Gastroesophageal sphincter (tissue), 4 donors: ENCODE data around the gene NBDY. TPM values are rescaled to one million over a fixed set of nuclear protein-coding genes. Genes with fewer than 3 reads are reported as not detected.

Source experiments
- ATAC-seq: fragments of 150-250 bp; one replicate; pipeline ENCODE4 v1.9.1; 2016; ENCODE audit warnings: mild to moderate bottlenecking, moderate library complexity
- H3K27ac ChIP-seq, 4 donors: fragments of 200-600 bp; sonication (generic) in 3 of 4; 1 replicate in 3 of 4; 2 replicates in 1 of 4; pipeline ENCODE4 v1.5.1; 2016 to 2019
- H3K27me3 ChIP-seq: fragments of 200-600 bp; sonication (generic); one replicate; pipeline ENCODE4 v1.5.1; 2019
- H3K36me3 ChIP-seq, 2 donors: fragments of 200-600 bp; sonication (generic); one replicate each; pipeline ENCODE4 v1.5.1; 2019; ENCODE audit warnings: control low read depth in 1 of 2
- H3K4me1 ChIP-seq, 3 donors: fragments of 200-600 bp; sonication (generic); 1 replicate in 2 of 3; 2 replicates in 1 of 3; pipeline ENCODE4 v1.5.1; 2016 to 2019; ENCODE audit warnings: control low read depth in 2 of 3
- H3K4me3 ChIP-seq, 2 donors: fragments of 200-600 bp; sonication (generic); one replicate each; pipeline ENCODE4 v1.5.1; 2019; ENCODE audit warnings: mild to moderate bottlenecking in 1 of 2, moderate library complexity in 1 of 2
- H3K9me3 ChIP-seq, 3 donors: fragments of 200-600 bp; sonication (generic); one replicate each; pipeline ENCODE4 v1.5.1; 2017 to 2019; ENCODE audit warnings: control low read depth in 2 of 3
- CTCF ChIP-seq, 4 experiments: fragments of 200-600 bp in 2 of 4; fragments of 450-650 bp in 2 of 4; sonication (generic) in 1 of 4; IDR thresholded peaks; one replicate each; pipeline ENCODE4 v1.5.1; 2017 to 2019; ENCODE audit warnings: antibody characterized with exemption in 4 of 4, mild to moderate bottlenecking in 2 of 4, moderate library complexity in 2 of 4
- EP300 ChIP-seq: sonication (generic); formaldehyde crosslinking; IDR thresholded peaks from one replicate; pipeline ENCODE4 v1.6.1; 2017; ENCODE audit warnings: antibody characterized with exemption, mild to moderate bottlenecking
- POLR2A ChIP-seq, 2 donors: fragments of 450-650 bp; IDR thresholded peaks; one replicate each; pipeline ENCODE4 v1.6.1; 2017; ENCODE audit warnings: antibody characterized with exemption in 2 of 2, mild to moderate bottlenecking in 2 of 2, moderate library complexity in 1 of 2
- POLR2AphosphoS5 ChIP-seq: sonication (generic); formaldehyde crosslinking; IDR thresholded peaks from one replicate; pipeline ENCODE4 v1.6.1; 2017; ENCODE audit warnings: antibody characterized with exemption
- WGBS, 2 donors: methylation state at CpG; one replicate each; pipeline ENCODE4 v1.1.5; 2018; ENCODE audit warnings: low coverage in 1 of 2; 5-methylcytosine and 5-hydroxymethylcytosine counted together
- total RNA-seq, 4 donors: library from RNA; depleted of rRNA; stranded (reverse); fragments of >200 nt; gene quantifications; one replicate each; pipeline ENCODE4 v1.1.0, GENCODE V29; 2016

Gene NBDY
- total RNA-seq, 4 donors from 2014 or later, result 6.6 to 16.0 (median 12.0) TPM

- Histone ChIP-seq H3K27me3 (no peaks in the 10 kb centered on the region), H3K4me3 (no peak overlapping the region), H3K27ac (no peak overlapping the region), H3K9me3 (no peaks in the 10 kb centered on the region), H3K4me1 (peaks cover 0 to 22% (median 20%) of the 10 kb centered on the region in 3 donors), H3K36me3 (no peaks in the 10 kb centered on the region)
- 90% methylated on average over 2 of the region's 5 CpGs; no CpG with 5 or more reads in 1 of the 2 donors for WGBS, 2 donors
- TF ChIP-seq CTCF (IDR thresholded peaks at IDR 0.05) (no peak), EP300 (no peak), POLR2A (IDR thresholded peaks at IDR 0.05) (no peak), POLR2AphosphoS5 (no peak)
- ATAC-seq, result no peak
Measured at GRCh38 chrX:56761167-56761566, 32.1 kb downstream of the NBDY start.

- Histone ChIP-seq H3K4me3 (no peak overlapping the region), H3K27me3 (no peaks in the 10 kb centered on the region), H3K36me3 (peaks cover 0 to 3% of the 10 kb centered on the region in 2 donors), H3K9me3 (no peaks in the 10 kb centered on the region), H3K4me1 (peaks cover 0 to 26% (median 20%) of the 10 kb centered on the region in 3 donors), H3K27ac (no peak overlapping the region)
- no peak for ATAC-seq
- WGBS, 2 donors, result 17 to 43% methylated on average over 1 to 2 of the region's 3 CpGs
- TF ChIP-seq POLR2AphosphoS5 (no peak), POLR2A (IDR thresholded peaks at IDR 0.05) (no peak), CTCF (IDR thresholded peaks at IDR 0.05) (no peak), EP300 (no peak)
Measured at GRCh38 chrX:56762220-56762619, 33.2 kb downstream of the NBDY start.

- TF ChIP-seq EP300 (no peak), POLR2A (IDR thresholded peaks at IDR 0.05) (no peak), POLR2AphosphoS5 (no peak), CTCF (IDR thresholded peaks at IDR 0.05) (no peak)
- Histone ChIP-seq H3K4me3 (no peak overlapping the region), H3K27me3 (no peaks in the 10 kb centered on the region), H3K4me1 (peaks cover 0 to 26% (median 20%) of the 10 kb centered on the region in 3 donors), H3K27ac (no peak overlapping the region), H3K36me3 (peaks cover 0 to 5% of the 10 kb centered on the region in 2 donors), H3K9me3 (no peaks in the 10 kb centered on the region)
- no peak for ATAC-seq
- 55% methylated on average over 2 of the region's 6 CpGs; no CpG with 5 or more reads in 1 of the 2 donors for WGBS, 2 donors
Measured at GRCh38 chrX:56762707-56763555, 33.9 kb downstream of the NBDY start.

GRCh38 chrX:56763556-56764152, 34.6 kb downstream of the NBDY start:
- WGBS, 2 donors, result no CpG with 5 or more reads among the region's 11 CpGs

More at GRCh38 chrX:56763556-56764152, 34.6 kb downstream of the NBDY start:
- no peak overlapping the region for H3K4me3 ChIP-seq
- no peaks in the 10 kb centered on the region for H3K9me3 ChIP-seq
- H3K36me3 ChIP-seq, result peaks cover 0 to 5% of the 10 kb centered on the region in 2 donors
- H3K27me3 ChIP-seq, result no peaks in the 10 kb centered on the region
- H3K27ac ChIP-seq, result peak overlapping the region in 2 of 4 donors; percentile 89 to 90
- ATAC-seq, result peak; percentile 52
- TF ChIP-seq EP300, result no peak
- peak in 1 of 4 experiments; percentile 55 for TF ChIP-seq CTCF (IDR thresholded peaks at IDR 0.05)
- peaks cover 0 to 26% (median 20%) of the 10 kb centered on the region in 3 donors for H3K4me1 ChIP-seq
